Activated CD4-positive, CD25-positive, alpha-beta regulatory T cell treated with anti-CD3 and anti-CD28 coated beads, Interleukin-2, amount 50 U/mL, for 24 hours (primary cell): ENCODE measurements around the gene CBX4.

Source experiments
- ATAC-seq, 2 donors: fragments of 150-1000 bp; cut with Tn5 transposase; one replicate each; pipeline ENCODE4 v1.10.0; 2021; ENCODE audit warnings: mild to moderate bottlenecking in 1 of 2, moderate library complexity in 1 of 2

CBX4 gene

DNA sequence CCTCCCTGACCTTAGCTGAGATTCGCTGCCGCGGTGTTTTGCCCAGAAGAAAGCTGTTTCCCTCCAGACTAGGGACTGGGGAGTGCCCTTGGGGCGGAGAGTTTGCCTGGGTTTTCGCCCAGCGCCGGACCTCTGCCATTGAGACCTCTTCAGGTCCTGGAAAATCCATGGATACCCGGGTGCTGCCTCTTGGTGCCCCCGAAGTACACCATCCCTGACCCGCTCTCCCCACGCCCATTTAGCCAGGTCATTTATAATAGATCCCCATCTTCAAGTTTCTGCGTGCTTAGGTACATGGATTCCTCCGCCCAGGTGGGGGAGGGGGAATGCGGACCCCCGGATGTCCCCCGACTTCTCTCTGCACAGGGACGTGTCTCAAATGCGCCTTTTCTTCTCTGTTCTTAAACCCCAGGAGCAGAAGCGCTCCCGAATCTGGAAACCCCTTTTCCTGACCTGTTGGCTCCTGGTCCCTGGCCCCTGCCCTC lies 27.3 kb downstream of the CBX4 start:
- ATAC-seq, result no peak

DNA sequence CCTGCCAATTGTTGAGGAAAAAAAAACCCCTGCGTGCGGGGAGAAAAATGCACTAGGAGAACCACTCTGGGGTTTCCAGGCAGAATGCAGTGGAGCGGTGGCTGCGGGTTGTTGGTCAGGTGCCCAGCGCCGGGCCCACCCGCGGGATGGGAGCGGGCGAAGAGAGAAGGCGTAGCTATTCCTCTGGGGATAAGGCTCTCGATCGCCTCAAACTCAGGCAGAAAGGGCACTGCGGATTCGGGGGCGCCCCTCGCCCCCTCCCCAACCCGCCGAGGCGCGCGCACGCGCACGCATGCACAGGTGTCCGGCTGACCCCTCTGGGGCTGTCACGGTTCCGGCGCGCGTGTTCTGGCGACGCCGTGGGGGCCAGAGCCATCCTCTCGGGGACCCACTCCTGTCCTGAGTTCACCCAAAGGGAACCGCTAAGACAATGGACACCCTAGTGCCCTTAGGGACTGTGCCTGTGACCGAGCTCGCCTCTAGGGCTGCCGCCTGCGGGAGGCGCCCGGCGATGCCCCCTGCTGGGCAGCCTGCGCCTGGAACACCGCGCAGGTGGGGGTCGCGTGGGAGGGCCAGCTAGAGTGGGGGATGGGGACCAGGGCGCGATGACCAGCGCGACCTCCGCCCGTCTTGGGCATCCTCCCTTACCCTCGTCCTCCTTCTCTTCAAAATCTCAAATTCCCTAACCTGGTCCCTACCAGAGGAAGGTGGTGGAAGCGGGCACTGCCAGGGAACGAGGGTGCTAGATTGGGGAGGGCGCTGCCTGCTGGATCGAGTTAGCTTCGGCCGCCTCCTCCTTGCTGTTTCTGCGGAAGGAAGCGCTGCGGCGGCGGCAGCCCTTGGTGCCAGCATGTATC lies 28.0 kb downstream of the CBX4 start:
- ATAC-seq, result no peak

DNA sequence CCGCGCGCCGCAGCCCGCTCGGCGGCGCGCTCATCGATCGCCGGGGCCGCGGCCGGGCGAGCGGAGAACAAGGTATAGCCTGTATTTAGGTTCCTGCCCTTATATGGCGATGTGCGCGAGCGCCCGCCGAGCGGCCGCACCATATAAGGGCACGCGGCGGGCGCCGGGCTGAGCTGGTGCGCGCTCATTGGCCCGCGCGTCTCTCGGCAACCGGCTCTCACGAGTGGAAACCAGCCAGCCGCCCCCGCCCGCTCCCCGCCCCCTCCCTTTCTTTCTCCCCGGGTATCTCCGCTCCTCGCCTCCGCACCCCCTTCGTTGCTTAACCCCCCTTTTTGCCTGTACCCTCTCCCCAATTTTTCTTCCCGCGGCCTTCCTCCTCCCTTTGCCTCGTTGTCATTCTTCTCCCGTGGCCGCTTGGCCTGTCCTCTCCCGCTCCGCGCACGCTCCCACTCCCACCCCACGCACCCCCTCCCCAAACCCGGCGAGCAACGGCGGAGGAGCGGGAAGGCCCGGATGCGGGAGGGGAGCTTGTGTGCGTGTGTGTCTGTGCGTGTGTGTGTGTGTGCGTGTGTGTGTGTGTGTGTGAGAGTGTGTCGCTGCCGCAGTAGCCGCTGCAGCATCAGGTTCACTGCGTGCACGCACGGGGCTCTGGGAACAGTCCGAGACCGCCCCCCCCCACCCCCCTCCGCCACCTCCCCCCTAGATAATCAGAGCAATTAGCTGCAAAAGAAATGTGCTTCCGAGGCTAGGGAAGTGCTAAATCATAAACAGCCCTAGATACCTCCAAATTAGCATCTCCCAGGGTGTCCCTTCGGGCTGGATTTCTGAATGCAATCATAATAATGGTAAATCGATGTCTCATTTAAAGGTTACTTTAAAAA lies 28.9 kb downstream of the CBX4 start:
- ATAC-seq, result peak; percentile 98

DNA sequence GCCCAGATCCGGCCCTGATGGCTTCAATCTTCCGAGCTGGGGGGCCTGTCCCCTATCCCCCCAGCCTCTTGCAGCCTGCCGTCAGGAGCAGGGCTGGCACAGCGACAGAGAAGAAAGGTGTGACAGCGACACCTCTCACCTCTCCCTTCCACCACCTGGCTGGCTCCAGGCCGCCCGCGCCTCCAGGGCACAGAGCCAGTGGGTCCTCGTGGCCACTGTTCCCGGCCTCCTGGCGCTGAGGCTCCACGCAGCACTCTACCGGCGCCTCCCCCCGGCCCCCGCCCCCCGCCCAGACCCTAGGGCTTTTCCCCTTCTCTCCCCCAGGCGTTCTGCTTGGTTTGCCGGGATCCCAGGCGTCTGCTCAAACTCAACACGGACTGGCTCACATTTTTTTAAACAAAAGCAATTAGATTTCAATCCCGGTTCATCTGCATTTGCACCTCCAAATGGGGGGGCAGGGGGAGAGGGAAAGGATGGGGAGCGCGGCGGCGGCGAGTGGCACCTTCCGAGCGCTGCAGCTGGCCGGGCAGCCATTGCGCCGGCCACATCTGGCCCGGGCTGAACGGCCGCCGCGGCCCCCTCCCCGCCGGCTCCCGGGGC lies 29.6 kb downstream of the CBX4 start:
- ATAC-seq, result no peak

DNA sequence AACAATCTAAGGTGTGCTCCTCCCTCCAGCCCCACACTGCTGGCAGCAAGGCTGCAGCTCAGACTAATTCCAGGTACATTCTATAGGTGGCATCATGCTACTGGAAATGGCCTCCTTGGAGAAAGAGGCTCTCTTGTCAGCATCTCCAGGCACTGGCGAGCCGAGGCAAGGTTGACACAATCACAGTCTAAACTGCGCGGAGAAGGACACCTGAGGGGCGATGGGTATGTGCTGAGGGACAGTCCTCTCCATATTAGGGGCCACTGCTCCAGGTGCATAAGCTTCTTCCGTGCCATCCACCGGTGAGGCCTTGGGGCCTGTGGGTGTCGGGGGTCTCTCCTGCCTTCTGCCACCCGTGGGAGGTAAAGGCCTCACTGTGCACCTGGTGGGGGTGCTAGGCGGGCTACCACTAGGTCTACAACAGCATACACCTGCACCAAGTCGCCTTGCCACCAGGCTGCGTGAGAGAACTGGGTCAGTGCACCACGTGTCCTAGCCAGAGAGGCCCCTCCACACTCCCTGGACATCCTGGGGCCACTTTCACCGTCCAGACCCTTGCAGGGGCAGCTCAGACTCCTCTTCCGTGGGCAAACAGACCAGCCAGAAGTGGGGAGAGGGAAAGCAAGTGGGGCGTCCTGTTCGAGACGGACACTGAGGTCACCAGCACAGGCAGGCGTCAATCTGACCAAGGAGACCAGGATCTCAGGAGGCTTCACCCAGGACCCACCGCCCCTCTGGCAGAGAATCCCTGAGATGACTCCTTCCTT lies 30.3 kb downstream of the CBX4 start:
- ATAC-seq, result no peak

DNA sequence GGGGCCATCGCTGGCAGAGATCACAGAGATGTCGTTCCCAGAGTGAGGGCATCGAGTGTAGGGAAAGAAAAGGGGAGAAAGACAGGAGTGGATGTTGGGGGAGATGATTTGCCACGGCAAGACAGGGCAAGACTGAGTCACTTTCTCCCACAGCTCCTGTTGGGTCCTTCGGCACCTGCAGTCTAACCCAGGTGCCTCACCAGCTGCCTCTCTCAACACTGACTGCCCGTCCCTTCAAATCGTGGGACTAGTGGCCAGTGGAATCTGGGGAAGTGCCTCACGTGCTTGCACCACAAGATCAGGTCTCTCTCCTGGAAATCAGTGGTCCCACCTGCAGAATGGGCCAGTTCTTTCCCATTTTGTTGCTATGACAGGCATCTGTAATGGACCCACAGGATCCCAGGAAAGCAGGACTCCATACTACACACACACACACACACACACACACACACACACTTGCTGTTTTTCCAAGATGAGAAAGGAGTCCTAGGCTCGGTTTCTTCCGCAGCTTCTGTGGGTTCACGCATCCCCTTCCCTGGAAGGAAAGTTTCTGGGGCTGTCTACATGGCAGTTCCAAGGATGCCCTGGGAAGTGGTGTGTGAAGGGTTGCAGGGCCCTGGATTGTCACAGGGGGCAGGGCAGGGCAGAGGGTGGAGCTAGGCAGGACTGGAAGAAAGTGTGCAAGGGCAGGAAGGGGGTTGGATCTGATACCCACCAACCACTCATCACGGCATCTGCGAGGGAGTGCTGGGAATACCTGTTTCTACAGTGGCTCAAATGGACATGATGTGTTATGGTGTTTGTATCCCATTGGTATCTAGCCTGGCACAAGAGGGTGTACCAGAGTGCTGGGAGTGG lies 32.1 kb downstream of the CBX4 start:
- ATAC-seq, result no peak

DNA sequence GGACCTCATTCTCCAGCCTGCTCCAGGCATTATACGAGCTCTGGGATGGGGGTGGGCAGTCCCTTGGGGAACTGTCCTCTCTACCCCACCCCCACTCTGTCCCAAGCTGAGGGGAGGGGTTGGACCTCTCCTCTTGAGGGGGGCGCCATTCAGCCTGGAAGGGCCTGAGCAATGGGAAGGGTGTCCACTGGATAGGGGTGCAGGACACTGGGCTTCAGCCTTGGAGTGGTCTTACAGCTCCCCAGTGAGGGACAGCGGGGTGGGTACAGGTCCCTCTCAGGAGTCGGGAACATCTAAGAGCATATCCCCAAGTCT lies 32.8 kb downstream of the CBX4 start:
- no peak for ATAC-seq

DNA sequence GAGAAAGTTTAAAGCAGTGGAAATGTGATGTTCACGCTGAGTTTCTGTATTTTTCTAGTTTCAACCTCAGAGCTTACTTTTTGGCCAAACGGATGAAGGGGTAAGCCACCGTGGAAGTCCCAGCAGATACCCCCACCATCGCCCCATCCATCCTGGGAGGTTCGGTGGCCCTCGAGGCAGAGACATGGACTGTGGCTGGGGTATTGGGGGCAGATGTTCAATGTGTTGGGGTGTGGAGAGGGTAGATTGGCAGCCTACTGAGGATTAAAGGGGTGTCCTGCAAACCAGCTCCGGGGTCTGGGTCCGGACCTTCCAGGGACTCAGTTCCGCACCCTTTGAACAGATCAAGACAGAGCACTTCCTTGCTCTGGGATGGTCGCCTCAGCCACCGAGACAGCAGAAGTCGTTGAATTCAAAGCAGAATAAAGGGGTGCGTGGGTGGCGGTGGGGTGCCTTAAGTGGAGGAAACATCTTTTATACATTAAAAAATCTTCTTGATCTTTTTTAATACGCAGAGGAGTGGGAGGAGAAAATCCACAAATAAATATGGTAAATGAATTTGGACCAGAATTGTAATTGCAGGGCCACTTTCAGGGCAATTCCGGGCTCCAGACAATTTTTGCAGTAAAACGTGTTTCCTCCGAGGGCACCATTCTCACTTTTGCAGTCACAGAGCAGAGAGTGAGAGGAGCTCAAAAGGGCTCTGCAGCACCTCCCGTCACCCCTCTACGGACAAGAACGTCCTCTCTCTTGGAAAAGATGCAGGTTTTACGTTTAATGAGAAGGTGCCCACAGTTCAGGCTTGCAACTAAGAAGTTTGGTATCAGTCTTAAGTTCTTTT lies 34.2 kb downstream of the CBX4 start:
- peak in 1 of 2 donors; percentile 5 for ATAC-seq

DNA sequence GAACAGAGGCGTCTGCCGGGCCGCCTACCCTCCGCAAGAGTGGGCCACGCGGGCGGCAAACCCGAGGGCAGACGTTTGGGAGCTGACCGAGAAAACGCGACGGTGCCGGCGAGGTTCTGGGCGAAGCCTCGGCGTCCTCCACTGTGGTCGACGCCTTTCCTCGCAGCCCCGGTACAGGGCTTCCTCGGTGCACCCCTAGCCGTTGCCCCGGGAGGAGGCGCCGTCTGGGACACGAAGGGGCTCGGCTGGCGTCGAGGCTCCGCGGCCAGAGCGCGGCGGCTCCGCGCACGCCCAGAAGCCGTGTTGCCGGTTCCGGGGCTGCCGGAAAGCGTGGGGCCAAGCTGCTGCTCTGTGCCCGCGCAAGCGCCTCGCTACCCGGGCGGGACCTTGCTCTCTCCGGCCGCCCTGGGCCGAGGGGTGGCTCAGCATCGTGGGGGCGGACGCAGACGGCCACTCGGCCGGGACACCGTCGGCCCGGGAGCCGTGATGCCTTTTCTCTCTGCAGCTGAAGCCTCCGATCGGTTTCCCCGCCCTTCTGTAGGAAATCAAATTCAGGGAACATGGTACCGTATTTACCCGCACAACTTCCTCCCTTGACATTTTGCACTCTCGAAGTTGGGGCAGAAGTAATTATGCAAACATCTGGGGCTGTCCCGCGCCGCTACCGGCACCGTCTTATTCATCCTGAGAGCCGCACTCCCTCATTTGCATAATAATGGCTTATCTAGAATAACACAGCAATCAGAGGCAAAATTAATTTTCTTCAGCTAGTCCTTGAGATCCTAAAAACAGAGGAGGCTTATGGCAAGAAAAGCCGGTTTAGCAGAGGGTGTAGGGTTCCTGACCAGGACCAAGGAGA lies 35.0 kb downstream of the CBX4 start:
- ATAC-seq, result peak; percentile 95 to 96

DNA sequence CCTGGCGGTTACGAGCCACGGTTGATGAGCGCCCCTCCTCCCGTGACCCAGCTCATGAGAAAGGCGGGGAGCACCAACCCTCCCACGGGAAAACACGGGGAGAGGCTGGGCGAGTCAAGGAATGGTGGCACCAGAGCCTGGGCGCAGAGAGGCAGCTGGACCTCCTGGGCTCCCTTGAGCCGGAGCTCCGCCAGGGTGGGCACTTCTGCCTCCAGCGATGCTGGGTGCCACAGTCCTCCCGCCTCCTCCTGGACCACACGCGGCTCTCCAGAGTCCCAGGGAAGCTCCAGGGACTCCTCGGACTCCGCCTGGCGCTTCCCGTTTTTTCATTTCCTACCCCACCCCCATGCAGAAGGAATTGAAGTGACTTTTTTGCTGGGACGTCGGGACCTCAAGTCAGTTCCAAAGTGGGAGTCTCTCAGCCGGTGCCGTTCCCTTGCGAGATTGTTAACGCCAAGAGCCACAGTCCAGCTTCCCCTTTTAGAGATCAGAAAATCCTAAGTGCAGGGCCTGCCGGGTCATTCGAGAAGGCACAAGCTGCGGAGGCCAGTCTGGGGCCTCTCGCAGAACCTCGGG lies 35.7 kb downstream of the CBX4 start:
- no peak for ATAC-seq

DNA sequence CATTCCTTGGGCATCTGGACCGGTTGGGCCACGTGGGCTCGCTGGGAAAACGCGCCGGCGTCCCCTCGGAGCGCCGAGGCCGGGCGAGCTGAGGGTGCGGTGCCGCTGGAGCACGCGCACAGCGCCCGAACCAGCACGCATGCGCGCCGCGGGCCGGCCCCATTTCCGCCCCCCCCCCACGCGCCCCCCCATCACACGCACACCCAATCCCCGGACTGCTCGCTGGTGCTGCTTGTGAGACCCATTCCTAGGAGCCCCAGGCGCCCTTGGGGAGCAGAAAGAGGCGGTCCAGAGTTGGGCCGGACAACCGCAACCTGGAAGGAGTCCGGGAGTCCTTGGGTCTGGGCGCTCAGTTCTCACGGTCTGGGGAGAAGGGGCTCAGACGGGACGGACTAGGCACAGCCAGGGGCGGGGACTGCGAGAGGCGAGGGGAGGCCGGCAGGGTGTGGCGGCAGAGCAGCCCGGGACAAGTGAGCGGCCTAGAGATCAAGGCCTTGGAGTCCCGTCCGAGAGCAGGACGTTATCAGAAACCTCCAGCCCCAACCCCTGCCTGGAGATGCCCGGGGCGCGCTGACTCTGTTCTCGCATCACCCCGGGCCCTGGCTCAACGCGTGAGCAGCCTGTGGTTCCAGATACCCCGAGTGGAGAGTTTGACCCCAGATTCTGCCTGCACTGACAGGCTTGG lies 36.4 kb downstream of the CBX4 start:
- ATAC-seq, result no peak

DNA sequence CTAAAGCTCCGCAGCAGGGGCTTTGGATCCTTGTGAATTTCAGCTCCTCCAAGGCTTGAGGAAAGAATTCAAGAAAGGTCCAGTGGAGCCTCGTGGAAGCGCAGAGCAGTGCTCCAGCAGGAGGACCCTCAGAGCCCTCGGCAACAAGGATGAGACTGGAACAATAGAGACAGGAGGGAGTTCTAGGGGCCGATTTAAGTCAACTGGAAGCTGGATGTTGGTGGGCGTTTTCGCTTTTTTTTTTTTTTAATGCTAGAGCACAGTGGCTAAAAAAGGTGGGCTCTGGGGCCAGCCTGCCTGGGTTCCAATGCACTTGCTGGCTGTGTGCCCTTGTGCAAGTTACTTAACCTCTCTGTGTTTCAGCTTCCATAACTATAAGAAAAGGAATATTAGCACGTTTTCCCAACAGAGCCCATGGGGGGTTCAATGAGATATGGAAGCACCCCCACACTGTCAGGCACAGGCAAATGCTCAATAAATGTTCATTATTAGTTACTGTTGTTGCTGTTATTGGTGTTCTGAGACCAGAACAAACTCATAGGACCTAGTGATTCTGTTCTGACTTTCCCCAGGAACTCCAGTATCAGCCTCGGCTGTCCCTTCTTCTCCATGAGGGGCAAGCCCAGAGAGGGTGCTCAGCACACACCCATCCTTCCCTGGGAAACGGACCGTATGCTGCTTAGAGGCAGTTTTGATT lies 37.1 kb downstream of the CBX4 start:
- no peak for ATAC-seq

DNA sequence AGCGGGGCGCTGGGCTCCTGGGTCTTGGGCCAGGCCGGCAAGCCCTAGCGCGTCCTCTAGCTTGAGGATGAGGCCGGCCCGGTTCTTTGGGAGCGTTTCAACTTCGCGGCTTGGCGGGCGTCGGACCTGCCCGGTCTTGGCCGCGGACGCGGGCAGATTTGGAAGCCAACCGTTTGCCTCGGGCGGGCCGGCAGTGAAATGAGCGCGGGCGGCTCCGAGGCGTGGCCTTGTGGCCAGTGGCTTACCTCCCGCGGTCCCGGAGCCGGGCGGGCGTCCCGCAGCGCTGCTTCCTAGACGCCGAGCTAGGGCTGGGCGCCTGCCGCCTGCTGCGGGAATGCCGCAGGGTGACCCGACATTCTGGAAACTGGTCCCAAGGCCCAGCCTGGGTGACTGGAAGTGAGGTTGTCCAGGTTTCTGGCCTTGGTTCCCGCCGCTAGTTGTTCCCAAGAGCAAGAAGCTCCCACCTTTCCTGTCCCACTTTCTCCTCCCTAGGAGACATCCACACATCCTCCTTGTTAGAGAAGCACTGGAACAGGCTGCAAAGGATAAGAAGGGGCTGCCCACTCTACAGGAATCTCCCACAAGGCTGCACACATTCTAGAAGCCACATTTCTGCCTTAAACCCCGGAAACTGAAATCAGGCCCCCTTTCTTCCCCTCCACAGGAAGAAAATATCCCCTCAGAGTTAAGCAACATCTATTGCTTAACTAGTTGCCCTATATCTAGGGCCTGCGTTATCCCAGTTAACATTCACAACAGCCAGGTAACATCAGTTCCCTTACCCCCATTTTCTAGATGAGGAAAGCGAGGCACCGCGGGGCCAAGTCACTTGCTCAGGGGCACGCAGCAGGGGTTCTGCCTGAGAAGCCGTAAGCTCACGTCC lies 37.8 kb downstream of the CBX4 start:
- ATAC-seq, result no peak

DNA sequence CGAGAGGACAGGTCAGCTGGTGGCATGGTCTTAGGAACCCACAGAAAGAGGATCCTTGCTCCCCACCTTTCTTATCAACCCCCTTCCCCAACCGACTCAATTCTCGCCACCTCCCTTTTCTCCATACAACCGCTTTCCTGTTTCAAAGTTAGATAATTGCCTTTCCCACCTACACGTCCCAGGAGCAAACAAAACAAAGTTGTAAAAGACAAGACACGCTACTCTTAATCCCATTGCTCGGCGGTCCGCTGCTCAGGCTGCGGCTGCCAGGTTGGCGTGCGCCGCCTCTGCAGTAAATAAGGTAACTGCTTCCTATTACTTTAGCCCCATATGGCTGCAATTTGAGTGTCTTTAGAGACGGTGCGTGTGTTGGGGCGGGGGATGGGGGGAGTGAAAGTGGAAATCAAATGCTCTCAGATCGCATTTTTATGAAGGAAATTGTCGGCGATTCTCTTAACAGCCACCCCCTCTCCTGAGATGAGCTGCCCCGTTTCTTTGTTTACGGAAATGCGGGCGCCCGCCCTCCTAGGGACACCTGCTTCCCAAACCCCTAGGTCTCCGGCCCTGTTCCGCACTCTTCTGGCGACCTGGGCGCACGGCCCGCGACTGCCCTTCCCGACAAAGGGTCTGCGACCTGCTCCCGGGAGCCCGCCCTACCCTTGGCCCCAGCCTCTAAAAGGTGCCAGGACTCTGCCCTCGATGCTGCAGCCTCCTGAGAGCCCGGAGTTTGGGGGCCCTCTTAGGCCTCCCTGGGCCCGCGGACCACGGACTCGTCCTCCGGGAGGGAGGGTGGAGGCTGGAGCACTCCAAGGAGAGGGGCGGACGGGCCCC lies 38.7 kb downstream of the CBX4 start:
- ATAC-seq, result no peak

DNA sequence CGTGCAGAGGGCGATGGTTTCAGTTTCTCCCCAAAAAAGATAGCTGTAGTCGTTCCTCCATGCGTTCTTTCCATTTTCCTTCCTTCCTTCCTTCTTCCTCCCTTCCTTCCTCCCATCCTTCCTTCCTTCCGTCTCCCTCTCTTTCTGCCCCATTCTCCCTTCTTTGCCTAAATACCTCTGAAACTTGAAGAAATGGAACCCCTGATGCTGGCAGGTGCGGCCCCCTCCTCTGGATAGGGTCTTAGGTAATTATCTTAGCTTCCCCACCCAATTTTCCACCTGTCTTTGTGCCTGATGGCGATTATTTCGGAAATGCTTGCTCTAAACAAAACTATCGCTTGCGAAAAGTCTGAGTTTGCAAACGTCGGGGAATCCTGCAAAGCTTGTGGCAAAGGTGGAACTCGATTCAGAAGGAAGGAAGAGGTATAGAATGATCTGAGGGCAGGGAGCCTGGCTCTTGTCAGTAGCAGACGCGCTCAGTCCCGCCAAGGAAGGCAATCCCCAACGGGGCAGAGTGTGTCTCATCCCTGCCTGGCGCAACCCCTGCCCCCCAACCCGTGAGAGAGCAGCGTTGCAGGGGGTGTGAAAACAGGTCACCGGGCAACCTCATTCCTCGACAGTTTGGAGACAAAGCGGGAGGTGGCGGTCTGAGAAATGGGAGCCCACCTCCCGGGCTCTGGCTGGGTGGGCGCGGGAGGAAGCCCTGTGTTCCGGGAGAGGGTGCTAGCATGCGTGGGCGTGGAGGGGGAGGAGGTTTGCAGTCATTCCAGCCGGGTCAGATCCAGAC lies 39.5 kb downstream of the CBX4 start:
- ATAC-seq, result no peak
